Upper lobe of left lung (tissue), 4 donors: Measurements from ENCODE around the gene SMYD5.

Experiments
- CTCF ChIP-seq, 6 experiments: fragments of 450-650 bp in 4 of 6; fragments of 200-600 bp in 2 of 6; sonication (generic) in 2 of 6; IDR thresholded peaks; one replicate each; pipeline ENCODE4 v1.5.1; 2016 to 2019; ENCODE audit warnings: antibody characterized with exemption in 6 of 6
- EP300 ChIP-seq, 4 donors: sonication (generic); formaldehyde crosslinking; IDR thresholded peaks; one replicate each; pipeline ENCODE4 v1.5.1; 2017; ENCODE audit warnings: antibody characterized with exemption in 4 of 4, control low read depth in 2 of 4
- POLR2A ChIP-seq, 4 donors: fragments of 450-650 bp; IDR thresholded peaks; one replicate each; pipeline ENCODE4 v1.5.1; 2016 to 2017; ENCODE audit warnings: antibody characterized with exemption in 4 of 4, mild to moderate bottlenecking in 2 of 4
- POLR2AphosphoS5 ChIP-seq, 2 donors: sonication (generic); formaldehyde crosslinking; IDR thresholded peaks; one replicate each; pipeline ENCODE4 v1.5.1; 2017; ENCODE audit warnings: antibody characterized with exemption in 2 of 2

GRCh38 chr2:73246850-73247249 lies 32.8 kb downstream of the SMYD5 start:
- TF ChIP-seq CTCF (IDR thresholded peaks at IDR 0.05) (no peak), POLR2A (IDR thresholded peaks at IDR 0.05) (no peak), POLR2AphosphoS5 (IDR thresholded peaks at IDR 0.05) (no peak), EP300 (IDR thresholded peaks at IDR 0.05) (no peak)
